Cardiac fibroblast (primary cell): Measurements from ENCODE around the gene SMIM11.
"Not testable (repeated sequence)": the region's sequence is repeated elsewhere in the genome, so short reads cannot be mapped to it uniquely, and the experiment has no call there.

Source experiments
- DNase-seq, 2 donors: peaks; one replicate each; pipeline versions ENCODE4 v3.0.0 to v3.0.0-alpha.2; 2010; ENCODE audit warnings: low read depth in 2 of 2
- H3K4me3 ChIP-seq, 2 donors: replicated peaks in 1 of 2; 1 replicate in 1 of 2; 2 replicates in 1 of 2; pipeline ENCODE4 v1.5.1; 2011; ENCODE audit warnings: low read depth in 2 of 2, low read length in 2 of 2, mild to moderate bottlenecking in 2 of 2, moderate library complexity in 1 of 2

The SMIM11 gene

GRCh38 chr21:34383724-34384415, 8.6 kb downstream of the SMIM11 start:
- DNase-seq, H3K4me3 ChIP-seq: not testable (repeated sequence)

GRCh38 chr21:34400522-34400921, 25.2 kb downstream of the SMIM11 start:
- not testable (repeated sequence) for DNase-seq, H3K4me3 ChIP-seq

GRCh38 chr21:34404742-34405141, 29.4 kb downstream of the SMIM11 start:
- DNase-seq, H3K4me3 ChIP-seq: not testable (repeated sequence)

- not testable (repeated sequence) for DNase-seq, H3K4me3 ChIP-seq
Observed at GRCh38 chr21:34405686-34406085, 30.4 kb downstream of the SMIM11 start.

- DNase-seq, H3K4me3 ChIP-seq: not testable (repeated sequence)
Observed at GRCh38 chr21:34406102-34406501, 30.8 kb downstream of the SMIM11 start.

- DNase-seq, H3K4me3 ChIP-seq: not testable (repeated sequence)
Observed at GRCh38 chr21:34406676-34407075, 31.4 kb downstream of the SMIM11 start.

GRCh38 chr21:34407294-34407693, 32.0 kb downstream of the SMIM11 start:
- not testable (repeated sequence) for DNase-seq, H3K4me3 ChIP-seq

GRCh38 chr21:34417448-34418077, 42.3 kb downstream of the SMIM11 start:
- not testable (repeated sequence) for H3K4me3 ChIP-seq, DNase-seq

- H3K4me3 ChIP-seq, DNase-seq: not testable (repeated sequence)
Observed at GRCh38 chr21:34423805-34424204, 48.5 kb downstream of the SMIM11 start, which contains the start of gene SMIM34. SMIM34 (minus strand) TSS chr21:34423951; CDS start chr21:34423839, 112 bp downstream.

- not testable (repeated sequence) for DNase-seq
Observed at GRCh38 chr21:34427339-34427738, 52.0 kb downstream of the SMIM11 start.

GRCh38 chr21:34428441-34428840, 53.1 kb downstream of the SMIM11 start:
- not testable (repeated sequence) for H3K4me3 ChIP-seq, DNase-seq

More at GRCh38 chr21:34427339-34427738, 52.0 kb downstream of the SMIM11 start:
- H3K4me3 ChIP-seq = not testable (repeated sequence)

GRCh38 chr21:34429710-34430109, 54.4 kb downstream of the SMIM11 start:
- H3K4me3 ChIP-seq, DNase-seq: not testable (repeated sequence)
